Heart right ventricle (tissue), 16 donors: ENCODE data around the gene ZSCAN10. TPM values are rescaled to one million over a fixed set of nuclear protein-coding genes. Genes with fewer than 3 reads are reported as not detected.

Source experiments
- ATAC-seq, 8 donors: fragments of 200-7000 bp; cut with Tn5 transposase; one replicate each; pipeline ENCODE4 v1.9.1; 2020; ENCODE audit warnings: mild to moderate bottlenecking in 8 of 8, moderate library complexity in 8 of 8, moderate number of reproducible peaks in 1 of 8
- DNase-seq, 2 donors: peaks; one replicate each; pipeline ENCODE4 v3.0.0-alpha.2; 2020
- H3K27ac ChIP-seq, 10 donors: fragments of 200-600 bp; sonication (generic) in 2 of 10; one replicate each; pipeline versions ENCODE4 v1.5.0 to v1.8.0; 2020 to 2022; ENCODE audit warnings: mild to moderate bottlenecking in 3 of 10
- H3K27me3 ChIP-seq, 7 donors: fragments of 200-600 bp; one replicate each; pipeline ENCODE4 v1.8.0; 2021 to 2022; ENCODE audit warnings: mild to moderate bottlenecking in 2 of 7
- H3K36me3 ChIP-seq, 9 donors: fragments of 200-600 bp; sonication (generic) in 1 of 9; one replicate each; pipeline versions ENCODE4 v1.5.0 to v1.8.0; 2020 to 2022; ENCODE audit warnings: mild to moderate bottlenecking in 2 of 9
- H3K4me1 ChIP-seq, 9 donors: fragments of 200-600 bp; sonication (generic) in 1 of 9; one replicate each; pipeline versions ENCODE4 v1.5.0 to v1.8.0; 2020 to 2022; ENCODE audit warnings: mild to moderate bottlenecking in 4 of 9
- H3K4me3 ChIP-seq, 10 donors: fragments of 200-600 bp; sonication (generic) in 2 of 10; one replicate each; pipeline versions ENCODE4 v1.5.0 to v1.8.0; 2020 to 2022; ENCODE audit warnings: mild to moderate bottlenecking in 7 of 10, moderate library complexity in 2 of 10
- H3K9me3 ChIP-seq, 11 donors: fragments of 200-600 bp in 10 of 11; sonication (generic) in 2 of 11; one replicate each; pipeline versions ENCODE4 v1.5.0 to v1.8.0; 2013 to 2022; ENCODE audit warnings: mild to moderate bottlenecking in 2 of 11, control low read depth in 1 of 11, moderate library complexity in 1 of 11
- WGBS, 2 donors: extraction: QIAGEN DNeasy Blood & Tissue Kit; methylation state at CpG; one replicate each; pipeline ENCODE4 v1.1.7; 2013; ENCODE audit warnings: inconsistent platforms in 1 of 2; 5-methylcytosine and 5-hydroxymethylcytosine counted together
- intact Hi-C, 10 donors: fragments of 100-400 bp; cut with DNase I; formaldehyde crosslinking; loops; one replicate each; pipeline versions ENCODE4 v1.11.1 to v1.14.2; 2022
- polyA plus RNA-seq, 2 donors: library from polyadenylated mRNA; stranded (reverse); fragments of 200-250 nt; gene quantifications; one replicate each; pipeline ENCODE4 v1.2.3, GENCODE V29; 2013
- total RNA-seq, 10 donors: library from RNA; stranded (reverse); fragmentation: NEBNext Ultra II Directional in 3 of 10; extraction: Animal tissue kit (Norgen Biotek cat#: 25700) in 3 of 10; gene quantifications; one replicate each; pipeline versions ENCODE4 v1.2.1 to v1.2.4, GENCODE V29; 2021 to 2023
- TF ChIP-seq, protein P1 (sequence below), 9 donors: fragments of 200-600 bp; sonication (generic) in 2 of 9; IDR thresholded peaks; one replicate each; pipeline versions ENCODE4 v1.5.0 to v1.8.0; 2021 to 2022; ENCODE audit warnings: antibody characterized with exemption in 9 of 9, mild to moderate bottlenecking in 5 of 9, moderate library complexity in 1 of 9
- donor health status: Arrhythmogenic right ventricular cardiomyopathy.
- donor health status: ischemic (EF 13 %, LVEDD 7.1; RV severe dilation, severe dysfunction).
- donor health status: healthy with polysubstance abuse.
- donor health status: DM: no; HTN: yes; CAD: no.
- donor health status: DM: no; HTN: no; CAD: no.
- donor health status: ischemic (EF 25% LVEDD 6.9; RV normal size, moderate dysfunction).
- donor health status: ischemic (EF 25% LVEDD 5.7; RV mildly dilated, moderate dysfunction).
- donor health status: healthy.
- donor health status: DM: yes; HTN: yes; CAD: no.
- donor health status: Ischemic cardiomyopathy.
- donor health status: ischemic (EF 35%, LVEDD 5.7; RV mildly dilated, moderate dysfunction).
- donor health status: nonischemic (EF 11% LVEDD 7.7; RV severe dilation, severe dysfunction).
- donor health status: DM: yes; HTN: yes; CAD: no.
- donor health status: PGD.
- donor health status: ischemic (EF 29% LVEDD 5.4; RV normal size, mild dysfunction).
- donor health status: nonischemic (EF 23%, LVEDD 6.1; RV moderate dilation, normal function).

ZSCAN10 gene
- total and polyA plus RNA-seq, 12 donors: 0.01 to 0.07 TPM; not detected in 10

DNA sequence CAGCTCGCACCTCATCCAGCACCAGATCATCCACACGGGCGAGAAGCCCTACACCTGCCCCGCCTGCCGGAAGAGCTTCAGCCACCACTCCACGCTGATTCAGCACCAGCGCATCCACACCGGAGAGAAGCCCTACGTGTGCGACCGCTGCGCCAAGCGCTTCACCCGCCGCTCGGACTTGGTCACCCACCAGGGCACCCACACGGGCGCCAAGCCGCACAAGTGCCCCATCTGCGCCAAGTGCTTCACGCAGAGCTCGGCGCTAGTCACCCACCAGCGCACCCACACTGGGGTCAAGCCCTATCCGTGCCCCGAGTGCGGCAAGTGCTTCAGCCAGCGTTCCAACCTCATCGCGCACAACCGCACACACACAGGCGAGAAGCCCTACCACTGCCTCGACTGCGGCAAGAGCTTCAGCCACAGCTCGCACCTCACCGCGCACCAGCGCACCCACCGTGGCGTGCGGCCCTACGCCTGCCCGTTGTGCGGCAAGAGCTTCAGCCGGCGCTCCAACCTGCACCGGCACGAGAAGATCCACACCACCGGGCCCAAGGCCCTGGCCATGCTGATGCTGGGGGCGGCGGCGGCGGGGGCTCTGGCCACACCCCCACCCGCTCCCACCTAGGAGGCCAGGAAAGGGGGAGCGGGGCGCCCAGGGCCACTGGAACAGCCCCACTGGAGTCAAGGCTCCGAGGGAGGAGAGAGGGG is 20.8 kb upstream of the ZSCAN10 start:
- Histone ChIP-seq H3K27ac (no peak overlapping the region), H3K4me1 (peaks cover 4 to 25% (median 13%) of the 10 kb centered on the region in 9 donors), H3K27me3 (no peaks in the 10 kb centered on the region), H3K9me3 (no peaks in the 10 kb centered on the region), H3K36me3 (peaks cover 0 to 62% (median 16%) of the 10 kb centered on the region in 9 donors), H3K4me3 (no peak overlapping the region)
- DNase-seq (no peak), ATAC-seq (no peak)
- TF ChIP-seq, protein P1, sequence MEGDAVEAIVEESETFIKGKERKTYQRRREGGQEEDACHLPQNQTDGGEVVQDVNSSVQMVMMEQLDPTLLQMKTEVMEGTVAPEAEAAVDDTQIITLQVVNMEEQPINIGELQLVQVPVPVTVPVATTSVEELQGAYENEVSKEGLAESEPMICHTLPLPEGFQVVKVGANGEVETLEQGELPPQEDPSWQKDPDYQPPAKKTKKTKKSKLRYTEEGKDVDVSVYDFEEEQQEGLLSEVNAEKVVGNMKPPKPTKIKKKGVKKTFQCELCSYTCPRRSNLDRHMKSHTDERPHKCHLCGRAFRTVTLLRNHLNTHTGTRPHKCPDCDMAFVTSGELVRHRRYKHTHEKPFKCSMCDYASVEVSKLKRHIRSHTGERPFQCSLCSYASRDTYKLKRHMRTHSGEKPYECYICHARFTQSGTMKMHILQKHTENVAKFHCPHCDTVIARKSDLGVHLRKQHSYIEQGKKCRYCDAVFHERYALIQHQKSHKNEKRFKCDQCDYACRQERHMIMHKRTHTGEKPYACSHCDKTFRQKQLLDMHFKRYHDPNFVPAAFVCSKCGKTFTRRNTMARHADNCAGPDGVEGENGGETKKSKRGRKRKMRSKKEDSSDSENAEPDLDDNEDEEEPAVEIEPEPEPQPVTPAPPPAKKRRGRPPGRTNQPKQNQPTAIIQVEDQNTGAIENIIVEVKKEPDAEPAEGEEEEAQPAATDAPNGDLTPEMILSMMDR (IDR thresholded peaks at IDR 0.05): no peak
- intact Hi-C loops: loop anchor here in 1 of 10 donors (10.0 kb wide), 1 partner anchor 65 kb away; no protein-coding TSS in a partner anchor
- 96% methylated on average over 56 to 57 of the region's 57 CpGs for WGBS, 2 donors

DNA sequence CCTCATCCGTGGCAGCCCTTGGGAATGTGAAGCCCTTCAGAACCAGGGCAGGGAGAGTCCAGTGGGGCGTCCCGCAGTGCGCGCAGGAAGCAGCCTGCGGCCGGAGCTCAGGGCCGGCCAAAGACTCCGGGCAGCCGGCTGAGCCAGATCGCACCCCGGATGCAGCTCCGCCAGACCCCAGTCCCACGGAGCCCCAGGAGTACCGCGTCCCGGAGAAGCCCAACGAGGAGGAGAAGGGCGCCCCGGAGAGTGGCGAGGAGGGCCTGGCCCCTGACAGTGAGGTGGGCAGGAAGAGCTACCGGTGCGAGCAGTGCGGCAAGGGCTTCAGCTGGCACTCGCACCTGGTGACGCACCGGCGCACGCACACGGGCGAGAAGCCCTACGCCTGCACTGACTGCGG is 20.2 kb upstream of the ZSCAN10 start:
- Histone ChIP-seq H3K4me3 (no peak overlapping the region), H3K36me3 (peaks cover 0 to 68% (median 16%) of the 10 kb centered on the region in 9 donors), H3K27ac (no peak overlapping the region), H3K9me3 (no peaks in the 10 kb centered on the region), H3K27me3 (no peaks in the 10 kb centered on the region), H3K4me1 (peaks cover 4 to 30% (median 14%) of the 10 kb centered on the region in 9 donors)
- DNase-seq (no peak), ATAC-seq (no peak)
- intact Hi-C loops: loop anchor here in 1 of 10 donors (10.0 kb wide), 1 partner anchor 64 kb away; no protein-coding TSS in a partner anchor
- WGBS, 2 donors: 94% methylated on average over 33 of the region's 33 CpGs
- TF ChIP-seq, protein P1 (IDR thresholded peaks at IDR 0.05): no peak

- intact Hi-C loops: loop anchor here in 1 of 10 donors (10.0 kb wide), 1 partner anchor 64 kb away; no protein-coding TSS in a partner anchor
- no peaks in the 10 kb centered on the region for H3K9me3 ChIP-seq
- ATAC-seq (no peak), DNase-seq (no peak)
- no peak overlapping the region for H3K4me3 ChIP-seq
- no peaks in the 10 kb centered on the region for H3K27me3 ChIP-seq
- TF ChIP-seq, protein P1 (IDR thresholded peaks at IDR 0.05): no peak
- H3K36me3 ChIP-seq: peaks cover 0 to 71% (median 16%) of the 10 kb centered on the region in 9 donors
- 94 to 97% methylated on average over 20 of the region's 20 CpGs for WGBS, 2 donors
- peaks cover 8 to 32% (median 16%) of the 10 kb centered on the region in 9 donors for H3K4me1 ChIP-seq
- H3K27ac ChIP-seq: no peak overlapping the region
Measured at GRCh38 chr16:3118846-3119245, 19.8 kb upstream of the ZSCAN10 start.

- WGBS, 2 donors: 89 to 93% methylated on average over 16 of the region's 16 CpGs
- ATAC-seq: no peak
- TF ChIP-seq, protein P1 (IDR thresholded peaks at IDR 0.05): no peak
- intact Hi-C loops: loop anchor here in 1 of 10 donors (10.0 kb wide), 1 partner anchor 63 kb away; no protein-coding TSS in a partner anchor
- peaks cover 8 to 32% (median 17%) of the 10 kb centered on the region in 9 donors for H3K4me1 ChIP-seq
- H3K27ac ChIP-seq: no peak overlapping the region
- no peak overlapping the region for H3K4me3 ChIP-seq
- peaks cover 0 to 71% (median 16%) of the 10 kb centered on the region in 9 donors for H3K36me3 ChIP-seq
- no peak for DNase-seq
- no peaks in the 10 kb centered on the region for H3K27me3 ChIP-seq
- H3K9me3 ChIP-seq: no peaks in the 10 kb centered on the region
Measured at GRCh38 chr16:3118204-3118790, 19.2 kb upstream of the ZSCAN10 start.
